HEK293 (cell line): Measurements from ENCODE around the gene YBX3.

Source experiments
- HOXA7 ChIP-seq: sonication (generic); formaldehyde crosslinking; IDR thresholded peaks from 2 replicates; pipeline ENCODE4 v1.8.1; 2022; ENCODE audit warnings: missing genetic modification reagents, borderline replicate concordance
- KLF1 ChIP-seq: fragments of 450-650 bp; formaldehyde crosslinking; IDR thresholded peaks from 2 replicates; pipeline ENCODE4 v1.5.1; 2016; ENCODE audit warnings: missing biosample characterization, missing genetic modification characterization
- YY1 ChIP-seq: fragments of 450-650 bp; formaldehyde crosslinking; IDR thresholded peaks from 2 replicates; pipeline ENCODE4 v1.5.1; 2018; ENCODE audit warnings: missing biosample characterization, missing genetic modification characterization
- ZIC2 ChIP-seq: fragments of 450-650 bp; formaldehyde crosslinking; IDR thresholded peaks from 2 replicates; pipeline ENCODE4 v1.5.1; 2016; ENCODE audit warnings: missing biosample characterization, missing genetic modification characterization
- ZNF24 ChIP-seq: fragments of 450-650 bp; formaldehyde crosslinking; IDR thresholded peaks from 2 replicates; pipeline ENCODE4 v1.5.1; 2016; ENCODE audit warnings: missing biosample characterization, missing genetic modification characterization
- ZNF248 ChIP-seq: fragments of 450-650 bp; formaldehyde crosslinking; IDR thresholded peaks from 2 replicates; pipeline ENCODE4 v1.5.1; 2017; ENCODE audit warnings: missing biosample characterization, missing genetic modification characterization
- ZNF670 ChIP-seq: fragments of 450-650 bp; formaldehyde crosslinking; IDR thresholded peaks from 2 replicates; pipeline ENCODE4 v1.5.1; 2016; ENCODE audit warnings: missing biosample characterization, missing genetic modification characterization, low read depth
- TF ChIP-seq, protein P1 (sequence below): fragments of 450-650 bp; formaldehyde crosslinking; IDR thresholded peaks from 2 replicates; pipeline ENCODE4 v1.5.1; 2016; ENCODE audit warnings: missing biosample characterization, missing genetic modification characterization
- TF ChIP-seq, protein P2 (sequence below): fragments of 450-650 bp; formaldehyde crosslinking; conservative IDR thresholded peaks from 2 replicates; pipeline ENCODE4 v1.5.1; 2016; ENCODE audit warnings: low read depth, missing biosample characterization, missing genetic modification characterization
- TF ChIP-seq, protein P3 (sequence below): fragments of 450-650 bp; formaldehyde crosslinking; IDR thresholded peaks from 2 replicates; pipeline ENCODE4 v1.5.1; 2016; ENCODE audit warnings: missing biosample characterization, missing genetic modification characterization
- TF ChIP-seq, protein P4 (sequence below): fragments of 450-650 bp; formaldehyde crosslinking; IDR thresholded peaks from 2 replicates; pipeline ENCODE4 v1.5.1; 2016; ENCODE audit warnings: missing biosample characterization, missing genetic modification characterization

DNA sequence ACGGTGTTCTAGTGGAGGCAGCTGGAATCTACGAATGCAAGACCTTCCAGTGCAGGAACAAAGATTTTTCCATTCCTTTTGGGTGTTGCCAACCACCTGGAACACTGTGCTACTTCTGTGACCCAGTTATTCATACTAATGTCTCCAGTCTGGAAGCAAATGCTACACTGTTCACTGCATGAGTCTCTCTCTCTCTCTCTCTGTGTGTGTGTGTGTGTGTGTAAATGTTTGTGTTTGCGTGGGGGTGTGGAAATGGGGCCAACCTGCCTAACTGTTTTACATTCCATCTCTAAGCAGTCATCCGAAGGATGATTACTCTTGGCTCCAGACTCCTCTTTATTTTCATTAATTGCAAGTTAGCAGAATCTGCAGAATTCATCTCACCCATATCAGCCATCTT lies 29.9 kb upstream of the YBX3 start:
- TF ChIP-seq YY1 (tag by site-specific recombination): no peak
- TF ChIP-seq, protein P1, sequence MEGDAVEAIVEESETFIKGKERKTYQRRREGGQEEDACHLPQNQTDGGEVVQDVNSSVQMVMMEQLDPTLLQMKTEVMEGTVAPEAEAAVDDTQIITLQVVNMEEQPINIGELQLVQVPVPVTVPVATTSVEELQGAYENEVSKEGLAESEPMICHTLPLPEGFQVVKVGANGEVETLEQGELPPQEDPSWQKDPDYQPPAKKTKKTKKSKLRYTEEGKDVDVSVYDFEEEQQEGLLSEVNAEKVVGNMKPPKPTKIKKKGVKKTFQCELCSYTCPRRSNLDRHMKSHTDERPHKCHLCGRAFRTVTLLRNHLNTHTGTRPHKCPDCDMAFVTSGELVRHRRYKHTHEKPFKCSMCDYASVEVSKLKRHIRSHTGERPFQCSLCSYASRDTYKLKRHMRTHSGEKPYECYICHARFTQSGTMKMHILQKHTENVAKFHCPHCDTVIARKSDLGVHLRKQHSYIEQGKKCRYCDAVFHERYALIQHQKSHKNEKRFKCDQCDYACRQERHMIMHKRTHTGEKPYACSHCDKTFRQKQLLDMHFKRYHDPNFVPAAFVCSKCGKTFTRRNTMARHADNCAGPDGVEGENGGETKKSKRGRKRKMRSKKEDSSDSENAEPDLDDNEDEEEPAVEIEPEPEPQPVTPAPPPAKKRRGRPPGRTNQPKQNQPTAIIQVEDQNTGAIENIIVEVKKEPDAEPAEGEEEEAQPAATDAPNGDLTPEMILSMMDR: no peak
- TF ChIP-seq ZNF24 (tag by site-specific recombination): no peak
- TF ChIP-seq ZNF248 (tag by site-specific recombination): no peak
- TF ChIP-seq ZIC2 (tag by site-specific recombination): no peak
- TF ChIP-seq, protein P2, sequence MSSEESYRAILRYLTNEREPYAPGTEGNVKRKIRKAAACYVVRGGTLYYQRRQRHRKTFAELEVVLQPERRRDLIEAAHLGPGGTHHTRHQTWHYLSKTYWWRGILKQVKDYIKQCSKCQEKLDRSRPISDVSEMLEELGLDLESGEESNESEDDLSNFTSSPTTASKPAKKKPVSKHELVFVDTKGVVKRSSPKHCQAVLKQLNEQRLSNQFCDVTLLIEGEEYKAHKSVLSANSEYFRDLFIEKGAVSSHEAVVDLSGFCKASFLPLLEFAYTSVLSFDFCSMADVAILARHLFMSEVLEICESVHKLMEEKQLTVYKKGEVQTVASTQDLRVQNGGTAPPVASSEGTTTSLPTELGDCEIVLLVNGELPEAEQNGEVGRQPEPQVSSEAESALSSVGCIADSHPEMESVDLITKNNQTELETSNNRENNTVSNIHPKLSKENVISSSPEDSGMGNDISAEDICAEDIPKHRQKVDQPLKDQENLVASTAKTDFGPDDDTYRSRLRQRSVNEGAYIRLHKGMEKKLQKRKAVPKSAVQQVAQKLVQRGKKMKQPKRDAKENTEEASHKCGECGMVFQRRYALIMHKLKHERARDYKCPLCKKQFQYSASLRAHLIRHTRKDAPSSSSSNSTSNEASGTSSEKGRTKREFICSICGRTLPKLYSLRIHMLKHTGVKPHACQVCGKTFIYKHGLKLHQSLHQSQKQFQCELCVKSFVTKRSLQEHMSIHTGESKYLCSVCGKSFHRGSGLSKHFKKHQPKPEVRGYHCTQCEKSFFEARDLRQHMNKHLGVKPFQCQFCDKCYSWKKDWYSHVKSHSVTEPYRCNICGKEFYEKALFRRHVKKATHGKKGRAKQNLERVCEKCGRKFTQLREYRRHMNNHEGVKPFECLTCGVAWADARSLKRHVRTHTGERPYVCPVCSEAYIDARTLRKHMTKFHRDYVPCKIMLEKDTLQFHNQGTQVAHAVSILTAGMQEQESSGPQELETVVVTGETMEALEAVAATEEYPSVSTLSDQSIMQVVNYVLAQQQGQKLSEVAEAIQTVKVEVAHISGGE: no peak
- TF ChIP-seq, protein P3, sequence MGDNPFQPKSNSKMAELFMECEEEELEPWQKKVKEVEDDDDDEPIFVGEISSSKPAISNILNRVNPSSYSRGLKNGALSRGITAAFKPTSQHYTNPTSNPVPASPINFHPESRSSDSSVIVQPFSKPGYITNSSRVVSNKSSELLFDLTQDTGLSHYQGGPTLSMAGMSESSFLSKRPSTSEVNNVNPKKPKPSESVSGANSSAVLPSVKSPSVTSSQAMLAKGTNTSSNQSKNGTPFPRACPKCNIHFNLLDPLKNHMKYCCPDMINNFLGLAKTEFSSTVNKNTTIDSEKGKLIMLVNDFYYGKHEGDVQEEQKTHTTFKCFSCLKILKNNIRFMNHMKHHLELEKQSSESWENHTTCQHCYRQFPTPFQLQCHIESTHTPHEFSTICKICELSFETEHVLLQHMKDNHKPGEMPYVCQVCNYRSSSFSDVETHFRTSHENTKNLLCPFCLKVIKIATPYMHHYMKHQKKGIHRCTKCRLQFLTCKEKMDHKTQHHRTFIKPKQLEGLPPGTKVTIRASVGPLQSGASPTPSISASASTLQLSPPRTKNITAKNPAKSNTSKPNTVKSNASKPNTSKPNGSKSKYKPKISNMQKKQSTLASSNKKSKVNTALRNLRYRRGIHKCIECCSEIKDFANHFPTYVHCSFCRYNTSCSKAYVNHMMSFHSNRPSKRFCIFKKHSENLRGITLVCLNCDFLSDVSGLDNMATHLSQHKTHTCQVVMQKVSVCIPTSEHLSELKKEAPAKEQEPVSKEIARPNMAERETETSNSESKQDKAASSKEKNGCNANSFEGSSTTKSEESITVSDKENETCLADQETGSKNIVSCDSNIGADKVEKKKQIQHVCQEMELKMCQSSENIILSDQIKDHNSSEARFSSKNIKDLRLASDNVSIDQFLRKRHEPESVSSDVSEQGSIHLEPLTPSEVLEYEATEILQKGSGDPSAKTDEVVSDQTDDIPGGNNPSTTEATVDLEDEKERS: no peak
- TF ChIP-seq, protein P4, sequence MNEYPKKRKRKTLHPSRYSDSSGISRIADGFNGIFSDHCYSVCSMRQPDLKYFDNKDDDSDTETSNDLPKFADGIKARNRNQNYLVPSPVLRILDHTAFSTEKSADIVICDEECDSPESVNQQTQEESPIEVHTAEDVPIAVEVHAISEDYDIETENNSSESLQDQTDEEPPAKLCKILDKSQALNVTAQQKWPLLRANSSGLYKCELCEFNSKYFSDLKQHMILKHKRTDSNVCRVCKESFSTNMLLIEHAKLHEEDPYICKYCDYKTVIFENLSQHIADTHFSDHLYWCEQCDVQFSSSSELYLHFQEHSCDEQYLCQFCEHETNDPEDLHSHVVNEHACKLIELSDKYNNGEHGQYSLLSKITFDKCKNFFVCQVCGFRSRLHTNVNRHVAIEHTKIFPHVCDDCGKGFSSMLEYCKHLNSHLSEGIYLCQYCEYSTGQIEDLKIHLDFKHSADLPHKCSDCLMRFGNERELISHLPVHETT: no peak
- TF ChIP-seq KLF1: no peak
- TF ChIP-seq ZNF670 (tag by site-specific recombination): no peak
- no peak for TF ChIP-seq HOXA7
